Activated CD4-positive, CD25-positive, alpha-beta regulatory T cell treated with anti-CD3 and anti-CD28 coated beads, Interleukin-2, amount 50 U/mL, for 16 hours (primary cell): Measurements from ENCODE around the gene CREB3L4.

Experiments
- DNase-seq: peaks from one replicate; pipeline ENCODE4 v3.0.0-alpha.2; 2020; ENCODE audit warnings: low read depth, low spot score

Gene CREB3L4

GRCh38 chr1:153967107-153967999 lies at the start of gene CREB3L4:
Gene CREB3L4 (plus strand): TSS chr1:153967902. CDS start chr1:153968526, 624 bp downstream.
- DNase-seq, result peak; percentile 66

GRCh38 chr1:153919876-153920852 lies 47.5 kb upstream of the CREB3L4 start:
- DNase-seq, result no peak

- DNase-seq, result no peak
Measured at GRCh38 chr1:153921080-153921802, 46.5 kb upstream of the CREB3L4 start.

- DNase-seq, result no peak
Measured at GRCh38 chr1:153921803-153922075, 46.0 kb upstream of the CREB3L4 start.

GRCh38 chr1:153922076-153922971 lies 45.4 kb upstream of the CREB3L4 start:
- DNase-seq, result no peak

- peak; percentile 98 for DNase-seq
Measured at GRCh38 chr1:153922972-153923925, 44.5 kb upstream of the CREB3L4 start, which contains the start of gene GATAD2B. Gene GATAD2B (minus strand): TSS chr1:153922972. CDS start chr1:153828347, 94,625 bp downstream.

GRCh38 chr1:153926405-153926804 lies 41.3 kb upstream of the CREB3L4 start:
- DNase-seq, result no peak

GRCh38 chr1:153928245-153928644 lies 39.5 kb upstream of the CREB3L4 start:
- no peak for DNase-seq

- no peak for DNase-seq
Measured at GRCh38 chr1:153928791-153929341, 38.8 kb upstream of the CREB3L4 start.

GRCh38 chr1:153929426-153929825 lies 38.3 kb upstream of the CREB3L4 start:
- DNase-seq, result no peak

- DNase-seq, result no peak
Measured at GRCh38 chr1:153929981-153930948, 37.4 kb upstream of the CREB3L4 start.

GRCh38 chr1:153932156-153933131 lies 35.3 kb upstream of the CREB3L4 start:
- DNase-seq, result no peak

GRCh38 chr1:153933430-153933829 lies 34.3 kb upstream of the CREB3L4 start:
- DNase-seq, result no peak

GRCh38 chr1:153933955-153934354 lies 33.7 kb upstream of the CREB3L4 start:
- no peak for DNase-seq

- DNase-seq, result no peak
Measured at GRCh38 chr1:153934746-153935145, 33.0 kb upstream of the CREB3L4 start.

GRCh38 chr1:153936011-153936802 lies 31.5 kb upstream of the CREB3L4 start:
- no peak for DNase-seq
